H1 (cell line): ENCODE data around the gene HOXC5. TPM values are rescaled to one million over a fixed set of nuclear protein-coding genes. Genes with fewer than 3 reads are reported as not detected.

Experiments used
- CTCF ChIA-PET: fragments of 300-600 bp; sonication (Branson Sonifier 250); formaldehyde crosslinking; loops from one replicate; lab custom pipeline; 2021; ENCODE audit not compliant: partially characterized antibody; lab: Charles Lee
- POLR2A ChIA-PET: fragments of 300-600 bp; sonication (Branson Sonifier 250); formaldehyde crosslinking; loops from one replicate; lab custom pipeline; 2021; ENCODE audit warnings: inconsistent platforms; ENCODE audit not compliant: partially characterized antibody; lab: Charles Lee
- DNase-seq, 2 experiments: peaks; one replicate each; pipeline versions ENCODE4 v3.0.0 to v3.0.0-alpha.2; 2010 to 2022; ENCODE audit warnings: low spot score in 2 of 2, low read depth in 1 of 2, mixed read lengths in 1 of 2
- FAIRE-seq: peaks from 2 replicates; lab custom pipeline; 2011; peaks lifted over from hg19 to GRCh38; lab: Jason Lieb, UNC
- H2AFZ ChIP-seq: 2 replicates; pipeline ENCODE4 v1.8.1; 2012; ENCODE audit warnings: low read length, inconsistent platforms
- H2AK5ac ChIP-seq: 2 replicates; pipeline ENCODE4 v1.6.1; 2013; ENCODE audit warnings: low read depth, low read length
- H2BK120ac ChIP-seq: replicated peaks from 2 replicates; pipeline ENCODE3; 2013; ENCODE audit warnings: low read depth, low read length, inconsistent platforms
- H2BK12ac ChIP-seq: 2 replicates; pipeline ENCODE4 v1.6.1; 2013; ENCODE audit warnings: low read depth, low read length
- H2BK15ac ChIP-seq: 2 replicates; pipeline ENCODE4 v1.6.1; 2013; ENCODE audit warnings: low read length
- H2BK20ac ChIP-seq: 2 replicates; pipeline ENCODE4 v1.6.1; 2013; ENCODE audit warnings: low read length
- H2BK5ac ChIP-seq: 2 replicates; pipeline ENCODE4 v1.6.1; 2013; ENCODE audit warnings: low read depth, low read length
- H3K14ac ChIP-seq: 2 replicates; pipeline ENCODE4 v1.6.1; 2013; ENCODE audit warnings: inconsistent platforms; ENCODE audit not compliant: insufficient read length
- H3K18ac ChIP-seq: 2 replicates; pipeline ENCODE4 v1.6.1; 2013; ENCODE audit warnings: low read length; ENCODE audit errors: extremely low read depth
- H3K23ac ChIP-seq: 2 replicates; pipeline ENCODE4 v1.6.1; 2013; ENCODE audit warnings: inconsistent platforms; ENCODE audit not compliant: insufficient read length
- H3K23me2 ChIP-seq: 2 replicates; pipeline ENCODE4 v1.6.1; 2013; ENCODE audit warnings: low read depth, low read length
- H3K27ac ChIP-seq: 2 replicates; pipeline ENCODE4 v1.6.1; 2011; ENCODE audit warnings: low read depth, low read length, inconsistent platforms
- H3K27me3 ChIP-seq, 4 experiments: replicated peaks in 1 of 4; 1 replicate in 1 of 4; 2 replicates in 3 of 4; pipeline versions ENCODE4 v1.6.1 to v1.8.1; 2011 to 2013; ENCODE audit warnings: low read length in 3 of 4, mild to moderate bottlenecking in 3 of 4, inconsistent platforms in 2 of 4, mixed read lengths in 2 of 4, moderate library complexity in 1 of 4; ENCODE audit not compliant: control insufficient read depth in 3 of 4, insufficient read depth in 3 of 4; ENCODE audit errors: extremely low read depth in 1 of 4
- H3K36me3 ChIP-seq, 4 experiments: 2 replicates each; pipeline versions ENCODE4 v1.6.1 to v1.8.1; 2011 to 2013; ENCODE audit warnings: mild to moderate bottlenecking in 4 of 4, low read length in 3 of 4, moderate library complexity in 2 of 4, control low read depth in 1 of 4, inconsistent platforms in 1 of 4; ENCODE audit not compliant: insufficient read depth in 4 of 4, control insufficient read depth in 2 of 4
- H3K4ac ChIP-seq: replicated peaks from 2 replicates; pipeline ENCODE3; 2013; ENCODE audit warnings: low read length, low read depth, mixed read lengths, inconsistent platforms; ENCODE audit not compliant: insufficient read length
- H3K4me1 ChIP-seq, 4 experiments: replicated peaks in 1 of 4; 1 replicate in 1 of 4; 2 replicates in 3 of 4; pipeline versions ENCODE4 v1.6.1 to v1.8.1; 2011 to 2013; ENCODE audit warnings: low read length in 3 of 4, inconsistent platforms in 2 of 4, mixed read lengths in 1 of 4; ENCODE audit not compliant: insufficient read depth in 4 of 4, control insufficient read depth in 3 of 4
- H3K4me2 ChIP-seq, 2 experiments: 2 replicates each; pipeline versions ENCODE4 v1.6.1 to v1.8.1; 2011 to 2013; ENCODE audit warnings: low read depth in 2 of 2, low read length in 2 of 2, control low read depth in 1 of 2, inconsistent platforms in 1 of 2, mild to moderate bottlenecking in 1 of 2; ENCODE audit not compliant: insufficient read depth in 1 of 2
- H3K4me3 ChIP-seq, 4 experiments: fragments of 200-600, 300-600 bp in 1 of 4; sonication (generic), shearing (Covaris generic), sonication (Bioruptor Twin) in 1 of 4; 2 replicates each; pipeline versions ENCODE4 v1.5.1 to v1.8.1; 2011 to 2016; ENCODE audit warnings: low read length in 4 of 4, low read depth in 3 of 4, control low read depth in 2 of 4, inconsistent platforms in 2 of 4, mild to moderate bottlenecking in 2 of 4, mixed read lengths in 1 of 4, moderate library complexity in 1 of 4; ENCODE audit not compliant: insufficient read depth in 2 of 4; ENCODE audit errors: extremely low read depth in 1 of 4
- H3K56ac ChIP-seq: replicated peaks from 2 replicates; pipeline ENCODE3; 2013; ENCODE audit warnings: low read depth, mild to moderate bottlenecking, mixed read lengths, low read length, inconsistent platforms; ENCODE audit not compliant: insufficient read length
- H3K79me1 ChIP-seq: 2 replicates; pipeline ENCODE4 v1.6.1; 2013; ENCODE audit warnings: low read depth, low read length, control low read depth
- H3K79me2 ChIP-seq, 2 experiments: 2 replicates each; pipeline versions ENCODE4 v1.6.1 to v1.8.1; 2012 to 2013; ENCODE audit warnings: low read length in 2 of 2, mild to moderate bottlenecking in 2 of 2, inconsistent platforms in 1 of 2; ENCODE audit not compliant: insufficient read depth in 2 of 2, control insufficient read depth in 1 of 2
- H3K9ac ChIP-seq, 4 experiments: replicated peaks in 1 of 4; 1 replicate in 1 of 4; 2 replicates in 3 of 4; pipeline versions ENCODE4 v1.6.1 to v1.8.1; 2011 to 2013; ENCODE audit warnings: low read depth in 3 of 4, low read length in 3 of 4, control low read depth in 2 of 4, mild to moderate bottlenecking in 2 of 4, moderate library complexity in 2 of 4, inconsistent platforms in 1 of 4; ENCODE audit errors: extremely low read depth in 1 of 4
- H3K9me3 ChIP-seq, 2 experiments: 2 replicates each; pipeline versions ENCODE4 v1.6.1 to v1.8.1; 2012 to 2013; ENCODE audit warnings: mild to moderate bottlenecking in 2 of 2, moderate library complexity in 2 of 2, control low read depth in 1 of 2, inconsistent platforms in 1 of 2, low read depth in 1 of 2, low read length in 1 of 2, mixed read lengths in 1 of 2; ENCODE audit not compliant: insufficient read depth in 2 of 2
- H4K20me1 ChIP-seq, 2 experiments: replicated peaks in 1 of 2; 2 replicates each; pipeline versions ENCODE3 to v1.8.1; 2011 to 2013; ENCODE audit warnings: inconsistent platforms in 2 of 2, low read length in 2 of 2, mild to moderate bottlenecking in 1 of 2; ENCODE audit not compliant: insufficient read depth in 2 of 2, control insufficient read depth in 1 of 2
- H4K5ac ChIP-seq: 2 replicates; pipeline ENCODE4 v1.6.1; 2013; ENCODE audit warnings: low read length, low read depth, mixed read lengths, inconsistent platforms; ENCODE audit not compliant: insufficient read length
- H4K8ac ChIP-seq: 2 replicates; pipeline ENCODE4 v1.8.0; 2013; ENCODE audit warnings: mild to moderate bottlenecking, moderate library complexity, low read length, inconsistent platforms; ENCODE audit not compliant: insufficient read depth; ENCODE audit errors: extremely low read depth
- H4K91ac ChIP-seq: replicated peaks from 2 replicates; pipeline ENCODE3; 2013; ENCODE audit warnings: low read length, mixed read lengths, inconsistent platforms; ENCODE audit not compliant: insufficient read length
- NANOG ChIP-seq: IDR thresholded peaks from 2 replicates; pipeline ENCODE4 v1.6.1; 2011; ENCODE audit warnings: low read length, low read depth, mild to moderate bottlenecking, inconsistent platforms; ENCODE audit not compliant: insufficient read depth, poor library complexity, severe bottlenecking
- RNF2 ChIP-seq: fragments of 200-900, 300-1000 bp; sonication (generic); IDR thresholded peaks from 2 replicates; pipeline ENCODE4 v1.7.1; 2016; ENCODE audit warnings: borderline replicate concordance, low read depth, mild to moderate bottlenecking, antibody characterized with exemption, low read length; ENCODE audit not compliant: poor library complexity, severe bottlenecking; ENCODE audit errors: missing control alignments
- WGBS, 2 experiments: shearing (Covaris generic) in 1 of 2; methylation state at CpG; one replicate each; pipeline versions ENCODE4 v1.1.6 to v1.1.7; 2013 to 2015; ENCODE audit warnings: low lambda C conversion rate in 2 of 2, mixed read lengths in 2 of 2, inconsistent platforms in 1 of 2, low coverage in 1 of 2, missing lambda C conversion rate in 1 of 2; ENCODE audit not compliant: insufficient replicate concordance in 2 of 2, insufficient coverage in 1 of 2, insufficient read length in 1 of 2; ENCODE audit errors: extremely low coverage in 1 of 2, missing lambda C conversion rate in 1 of 2; 5-methylcytosine and 5-hydroxymethylcytosine counted together
- polyA plus RNA-seq, 7 experiments: library from polyadenylated mRNA; depleted of rRNA in 3 of 7; stranded (reverse) in 5 of 7; unstranded in 2 of 7; fragments of >200 nt in 5 of 7; fragments of 200-250 nt in 2 of 7; gene quantifications; 1 replicate in 5 of 7; 2 replicates in 1 of 7; 4 replicates in 1 of 7; pipeline versions ENCODE4 v1.2.1 to v1.2.3, GENCODE V29; 2011 to 2013; ENCODE audit warnings: missing spikeins in 2 of 7, mixed read lengths in 2 of 7
- total RNA-seq: library from RNA; stranded (reverse); fragmentation: NEBNext Ultra II Directional; extraction: Animal tissue kit (Norgen Biotek cat#: 25700); gene quantifications from 2 replicates; pipeline ENCODE4 v1.2.1, GENCODE V29; 2021

The HOXC5 gene
- total and polyA plus RNA-seq, 2 of the 8 experiments (the other 6 are each of a cell fraction or from before 2014, with no cell fraction given), result not detected

- WGBS, 2 experiments, result 17% methylated on average over 28 of the region's 29 CpGs; no CpG with 5 or more reads in 1 of the 2 experiments
- H3K36me3 ChIP-seq, result peaks cover 0 to 19% (median 0%) of the 10 kb centered on the region in 4 experiments; a peak in 1 of 8 replicates
- no peaks in the 10 kb centered on the region for H3K79me1 ChIP-seq
- no peak overlapping the region for H3K14ac ChIP-seq
- H3K4ac ChIP-seq, result no peak overlapping the region
- H3K27ac ChIP-seq, result no peak overlapping the region
- peaks cover 0 to 4% of the 10 kb centered on the region in 2 experiments; a peak in 1 of 4 replicates for H3K9me3 ChIP-seq
- H3K4me3 ChIP-seq, result peak overlapping the region in 1 of 4 experiments; percentile 45; a peak in 3 of 8 replicates
- no peak overlapping the region for H3K9ac ChIP-seq
- H4K5ac ChIP-seq, result no peak overlapping the region
- H3K18ac ChIP-seq, result no peak overlapping the region
- no peak overlapping the region for H2BK20ac ChIP-seq
- H3K56ac ChIP-seq, result no peak overlapping the region
- H2BK12ac ChIP-seq, result 0 out of 2 replicates have a peak overlapping the region, but pooled peaks have one; percentile 50
- H2BK5ac ChIP-seq, result no peak overlapping the region
- H4K91ac ChIP-seq, result no peak overlapping the region
- H2BK15ac ChIP-seq, result 0 out of 2 replicates have a peak overlapping the region, but pooled peaks have one; percentile 46
- no peak overlapping the region for H3K23ac ChIP-seq
- no peak overlapping the region for H2AFZ ChIP-seq
- 0 out of 2 replicates have a peak overlapping the region, but pooled peaks have one; percentile 53 for H2AK5ac ChIP-seq
- ChIA-PET CTCF (interaction anchor here (0.8 to 4.4 kb wide), 12 partner anchors 9 to 209 kb away, joined by 3 to 28 read pairs (median 4); partner anchors contain the start of gene HOXC10), POLR2A (interaction anchor here (1.2 kb wide), 2 partner anchors 10 to 220 kb away, joined by 3 read pairs; no protein-coding TSS in a partner anchor)
- H3K4me1 ChIP-seq, result peaks cover 0 to 17% (median 8%) of the 10 kb centered on the region in 4 experiments; a peak in 5 of 7 replicates
- FAIRE-seq, result no peak
- TF ChIP-seq NANOG (no peak), RNF2 (peak; percentile 54)
- no peak overlapping the region for H2BK120ac ChIP-seq
- H3K4me2 ChIP-seq, result peak overlapping the region; percentile 23 to 56
- H4K8ac ChIP-seq, result no peak overlapping the region
- no peak for DNase-seq
- H3K27me3 ChIP-seq, result peaks cover 97 to 100% (median 100%) of the 10 kb centered on the region in 4 experiments
- H3K79me2 ChIP-seq, result no peaks in the 10 kb centered on the region
- H3K23me2 ChIP-seq, result peaks cover 4% of the 10 kb centered on the region; the same call in 1 of the 2 replicates
- H4K20me1 ChIP-seq, result peaks cover 22 to 26% of the 10 kb centered on the region in 2 experiments
Measured at GRCh38 chr12:53996240-53997203, 36.3 kb upstream of the HOXC5 start.
